HG02642 (cell line): ENCODE results near the gene POTEC.
"Not testable (repeated sequence)": the region's sequence is repeated elsewhere in the genome, so short reads cannot be mapped to it uniquely, and the experiment has no call there.

Experiments
- ATAC-seq: cut with Tn5 transposase; IDR thresholded peaks from one replicate; pipeline ENCODE4 v1.9.1; 2021; ENCODE audit warnings: mild to moderate bottlenecking; ENCODE audit not compliant: unreplicated experiment, poor library complexity

The POTEC gene

DNA sequence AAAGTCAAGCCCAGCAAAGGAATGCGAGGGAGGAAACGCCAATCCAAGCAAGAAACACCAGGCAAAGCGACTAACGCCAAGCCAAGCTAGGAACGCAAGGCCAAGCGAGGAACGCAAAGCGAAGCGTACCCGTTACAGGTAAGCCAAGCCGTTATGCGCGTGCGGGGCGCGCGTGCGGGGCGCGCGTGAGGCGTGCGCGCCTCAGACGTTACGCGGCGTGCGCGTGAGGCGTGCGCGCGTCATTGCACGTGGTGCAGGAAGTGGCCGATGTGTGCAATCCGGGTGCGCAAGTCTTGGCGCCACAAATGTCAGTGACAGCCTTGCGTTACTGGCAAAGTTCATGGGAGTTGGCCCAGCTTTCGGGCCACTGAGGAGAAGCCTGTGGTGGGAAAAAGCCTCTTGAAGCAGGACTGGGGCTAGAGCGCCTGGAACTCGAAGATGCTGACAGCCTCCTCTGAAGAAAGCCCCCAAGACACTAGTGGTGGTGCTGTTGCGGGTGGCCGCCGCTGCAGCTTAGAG lies at the start of gene POTEC:
POTEC (minus strand) TSS at position 155 of the 519 bp plus-strand sequence. CDS start 454 bp downstream, outside the sequence.
- not testable (repeated sequence) for ATAC-seq

DNA sequence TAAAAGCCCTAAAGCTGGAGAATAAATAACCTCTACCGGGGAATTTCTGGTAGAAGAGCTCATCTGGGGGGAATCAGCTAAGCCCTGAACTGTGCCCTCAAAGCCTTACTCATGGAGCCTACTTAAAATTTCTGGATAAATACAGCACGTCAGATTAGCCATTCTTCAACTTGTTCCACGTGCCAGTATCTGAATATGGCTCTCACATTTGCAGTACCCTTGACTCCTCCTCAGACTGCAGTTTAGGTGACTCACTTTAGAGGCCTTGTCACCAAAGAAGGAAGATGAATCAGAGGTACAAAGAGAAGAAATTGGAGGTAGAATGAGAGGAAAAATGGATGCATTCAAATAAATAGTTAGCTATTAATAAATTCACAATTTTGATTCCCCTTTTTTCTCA lies 34.6 kb upstream of the POTEC start:
- no peak for ATAC-seq

DNA sequence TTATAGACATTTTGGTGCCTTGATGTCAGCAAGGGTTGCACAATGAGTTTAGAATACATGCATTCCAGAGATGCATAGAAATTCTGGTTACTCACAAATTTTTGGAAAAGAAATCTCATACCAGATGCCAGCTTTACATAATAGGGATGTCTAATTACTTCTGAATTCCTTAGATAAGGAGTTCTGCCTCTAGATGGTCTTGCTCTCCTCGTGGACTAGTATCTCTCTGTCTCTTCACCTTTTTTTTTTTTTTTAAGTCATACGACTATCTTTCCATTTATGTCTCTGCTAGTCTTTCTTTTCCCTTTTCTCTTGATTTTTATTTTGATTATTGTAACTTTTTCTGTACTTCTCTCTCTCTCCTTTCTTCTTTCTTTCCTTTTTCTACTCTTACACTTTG lies 16.1 kb upstream of the POTEC start:
- not testable (repeated sequence) for ATAC-seq

DNA sequence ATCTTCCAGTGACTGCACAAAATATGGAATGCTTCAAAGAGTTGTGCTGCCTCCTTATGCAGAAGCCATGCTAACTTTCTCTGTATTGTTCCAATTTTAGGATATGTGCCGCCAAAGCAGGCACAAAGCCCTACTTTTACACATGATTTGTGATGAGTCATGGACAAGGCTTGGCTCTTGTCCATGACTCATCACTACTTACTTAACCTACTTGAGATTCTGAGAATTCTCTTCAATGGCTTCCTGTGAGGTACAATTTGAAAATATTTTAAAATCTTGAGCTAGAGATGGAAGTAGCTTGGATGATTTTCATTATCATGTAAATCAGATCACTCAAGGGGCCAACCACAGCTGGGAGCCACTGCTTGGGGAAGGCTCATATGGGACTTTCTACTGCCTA lies 11.7 kb downstream of the POTEC start:
- ATAC-seq, result not testable (repeated sequence)

DNA sequence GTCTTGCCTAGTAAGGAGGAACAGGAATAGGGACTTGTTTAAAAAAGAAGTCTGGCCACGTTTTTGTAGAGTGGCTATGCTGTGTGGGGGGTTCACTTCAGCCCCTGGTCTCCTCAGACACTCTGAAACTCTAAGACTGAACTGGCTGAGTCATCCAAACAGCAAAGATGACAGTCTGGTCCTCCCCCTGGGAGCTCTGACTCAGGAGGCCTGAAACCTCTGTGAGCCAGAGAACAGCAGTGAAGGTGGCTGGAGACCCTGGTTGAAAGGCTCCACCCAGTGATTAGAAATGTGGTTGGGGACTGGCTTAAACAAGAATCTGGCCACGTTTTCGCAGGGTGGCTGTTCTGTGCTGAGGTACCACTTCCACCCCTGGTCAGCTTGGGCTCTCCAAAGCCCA lies 32.7 kb downstream of the POTEC start:
- not testable (repeated sequence) for ATAC-seq

DNA sequence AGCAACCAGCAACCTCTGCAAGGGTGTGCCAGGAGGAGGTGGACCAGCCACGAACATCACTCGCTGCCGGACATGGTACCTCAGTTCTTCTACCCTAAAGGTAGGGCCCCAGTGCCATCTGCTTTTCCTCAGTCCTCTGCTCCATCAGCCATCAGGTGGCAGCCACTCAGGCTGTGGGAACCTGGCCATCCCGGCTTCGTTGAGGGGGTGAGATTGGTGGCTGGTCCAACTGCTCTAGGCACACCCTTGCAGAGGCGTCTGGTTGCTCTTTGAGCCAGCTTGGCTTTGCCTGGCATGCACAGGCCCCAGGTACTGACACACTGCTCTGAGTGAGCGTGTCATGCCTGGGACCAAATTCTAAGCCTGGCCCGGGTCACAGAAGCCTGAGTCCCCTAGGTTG lies 39.7 kb downstream of the POTEC start:
- ATAC-seq, result not testable (repeated sequence)

DNA sequence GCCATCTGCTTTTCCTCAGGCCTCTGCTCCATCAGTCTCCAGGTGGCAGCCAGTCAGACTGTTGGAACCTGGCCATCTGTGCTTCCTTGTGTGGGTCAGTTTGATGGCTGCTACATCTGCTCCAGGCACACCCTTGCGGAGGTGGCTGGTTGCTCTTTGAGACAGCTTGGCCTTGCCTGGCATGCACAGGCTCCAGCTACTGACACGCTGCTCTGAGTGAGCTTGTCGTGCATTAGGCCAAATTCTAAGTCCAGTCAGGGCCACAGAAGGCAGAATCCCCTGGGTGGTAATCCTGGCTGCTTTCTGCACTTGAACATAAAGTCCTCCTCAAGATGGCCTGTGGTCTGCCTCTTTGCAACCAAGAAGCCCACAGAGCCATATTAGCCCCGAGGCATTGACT lies 41.5 kb downstream of the POTEC start:
- not testable (repeated sequence) for ATAC-seq

DNA sequence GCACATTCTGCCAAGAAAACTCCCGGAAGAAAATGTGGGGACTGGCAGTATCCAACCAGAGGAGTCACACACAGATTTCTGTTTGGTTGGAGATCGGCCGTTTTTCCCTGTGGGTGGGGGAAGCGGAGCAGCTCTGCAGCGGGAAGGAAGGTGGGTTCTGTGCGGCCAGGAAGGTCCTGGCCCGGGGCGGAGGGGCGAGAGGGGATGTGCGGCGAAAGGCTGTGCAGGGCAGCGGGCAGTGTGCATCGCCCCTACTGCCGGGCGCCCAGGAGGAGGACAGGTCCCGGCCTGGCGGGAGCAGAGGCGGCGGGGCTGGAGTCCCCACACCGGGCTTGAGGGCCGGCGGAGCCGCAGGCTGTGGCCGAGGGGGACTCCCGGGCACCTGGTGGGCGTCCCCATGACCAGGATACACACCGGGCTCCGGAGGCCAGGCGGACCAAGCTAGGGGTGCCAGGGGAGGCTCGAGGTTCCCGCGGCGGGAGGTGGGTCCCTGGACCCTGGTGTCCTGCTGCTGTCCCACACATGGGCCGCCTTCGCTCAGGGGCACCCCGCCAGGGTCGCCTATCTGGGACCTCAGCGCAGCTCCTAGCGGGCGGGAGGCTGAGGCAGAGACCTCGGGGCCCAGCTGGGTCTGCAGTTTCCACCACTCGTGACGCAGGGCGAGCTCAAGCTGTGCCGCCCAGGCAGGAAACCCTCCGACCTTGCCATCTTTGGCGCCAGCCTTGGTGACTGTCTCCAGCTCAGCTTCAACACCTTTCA lies 54.0 kb downstream of the POTEC start:
- not testable (repeated sequence) for ATAC-seq

DNA sequence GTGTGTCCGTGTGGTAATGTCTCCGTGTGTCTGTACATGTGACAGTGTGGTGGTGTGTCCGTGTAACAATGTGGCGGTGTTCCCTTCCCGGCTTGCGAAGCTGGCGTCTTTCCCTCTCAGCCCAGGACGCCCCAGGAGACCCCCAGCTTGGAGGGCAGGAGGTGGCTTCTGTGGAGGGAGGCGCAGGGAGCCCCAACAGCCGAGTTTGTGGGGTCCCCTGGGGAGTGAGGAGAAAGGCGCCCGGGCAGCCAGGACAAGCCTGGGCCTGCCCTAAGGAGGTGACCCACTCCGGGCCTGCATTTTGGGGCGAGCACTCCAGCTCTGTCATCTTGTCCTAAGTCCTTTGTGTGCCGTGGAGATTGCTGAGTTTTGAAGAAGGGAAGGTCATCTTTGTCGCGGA lies 54.6 kb downstream of the POTEC start:
- ATAC-seq, result not testable (repeated sequence)

DNA sequence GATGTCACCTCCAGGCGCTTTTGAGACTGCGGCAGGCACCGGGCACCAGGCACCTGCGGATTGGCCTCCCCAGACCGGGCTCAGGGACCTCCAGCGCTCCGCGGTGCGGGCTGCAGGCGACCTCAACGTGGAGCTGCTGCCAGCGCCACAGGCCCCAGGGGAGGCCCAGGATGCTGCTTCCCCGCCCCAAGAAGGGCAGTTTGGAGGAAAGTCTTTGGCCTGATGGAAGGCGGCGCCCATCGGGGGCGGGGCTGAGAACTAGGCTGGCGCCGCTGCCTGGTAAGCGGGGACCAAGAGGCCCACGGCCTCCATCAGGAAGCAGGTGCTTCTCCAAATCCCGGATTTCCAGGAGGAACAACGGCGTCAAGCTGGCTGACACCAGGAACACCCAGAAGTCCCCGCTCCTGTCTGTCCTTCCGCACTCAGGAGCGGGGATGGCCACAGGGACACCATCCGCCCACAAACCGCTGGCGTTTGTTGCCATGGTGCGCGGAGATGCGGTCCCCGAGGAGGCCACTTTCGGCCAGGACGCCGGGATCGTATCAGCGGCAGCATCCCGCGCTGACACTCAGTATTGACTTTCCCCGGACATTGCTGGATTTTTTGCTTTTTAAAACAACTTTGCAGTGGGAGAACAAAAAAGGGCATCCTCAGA lies 56.3 kb downstream of the POTEC start:
- ATAC-seq, result not testable (repeated sequence)

DNA sequence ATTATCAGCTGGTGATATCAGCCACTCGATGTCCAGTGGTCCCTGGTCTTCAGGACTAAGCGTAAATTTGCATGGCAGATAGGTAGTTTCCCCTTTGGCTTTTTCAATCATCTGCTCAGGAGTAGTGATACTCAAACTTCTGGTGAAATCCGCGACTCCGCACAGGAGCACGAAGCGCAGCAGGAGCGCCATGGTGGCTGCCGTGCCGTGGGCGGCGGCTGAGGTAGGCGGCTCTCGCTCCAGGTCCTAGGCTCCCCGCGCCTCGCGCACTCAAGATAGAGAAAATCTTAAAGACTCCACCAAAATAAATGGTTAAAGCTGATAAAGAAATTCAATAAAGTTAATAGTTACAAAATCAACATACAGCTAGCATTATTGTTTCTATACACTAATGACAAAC lies 64.3 kb downstream of the POTEC start:
- not testable (repeated sequence) for ATAC-seq

DNA sequence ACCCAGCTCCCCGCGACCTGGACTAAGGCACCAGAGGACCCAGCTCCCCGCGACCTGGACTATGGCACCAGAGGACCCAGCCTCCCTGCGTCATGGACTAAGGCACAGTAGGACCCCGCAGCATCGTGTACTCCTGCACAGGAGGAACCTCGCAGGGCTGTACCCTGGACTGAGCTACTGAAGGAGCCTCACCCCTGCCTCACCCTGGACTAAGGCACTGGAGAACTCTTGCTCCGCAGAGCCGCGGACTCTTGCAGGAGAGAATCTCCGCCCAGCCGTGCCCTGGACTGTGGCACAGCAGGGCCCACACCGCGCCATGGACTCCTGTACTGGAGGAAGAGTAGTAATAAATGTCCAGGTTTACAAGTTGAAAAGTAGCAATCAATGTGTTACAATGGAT lies 67.9 kb downstream of the POTEC start:
- not testable (repeated sequence) for ATAC-seq

DNA sequence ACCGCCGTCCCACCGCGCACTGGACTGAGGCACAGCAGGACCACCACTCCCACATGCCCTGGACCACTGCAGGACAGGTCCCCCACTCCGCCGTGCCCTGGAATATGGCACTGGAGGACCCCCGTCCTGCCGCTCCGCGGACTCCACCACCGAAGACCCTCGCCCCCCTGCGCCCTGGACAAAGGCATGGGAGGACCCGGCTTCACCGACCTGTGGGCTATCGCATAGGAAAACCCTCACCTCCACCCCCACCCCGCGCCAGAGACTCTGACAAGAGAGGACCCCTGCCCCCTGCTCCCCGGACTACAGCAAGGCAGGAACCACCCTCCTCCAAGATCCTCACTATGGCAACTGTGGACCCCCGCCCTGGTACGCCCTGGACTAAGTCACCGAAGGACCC lies 68.6 kb downstream of the POTEC start:
- ATAC-seq, result not testable (repeated sequence)

DNA sequence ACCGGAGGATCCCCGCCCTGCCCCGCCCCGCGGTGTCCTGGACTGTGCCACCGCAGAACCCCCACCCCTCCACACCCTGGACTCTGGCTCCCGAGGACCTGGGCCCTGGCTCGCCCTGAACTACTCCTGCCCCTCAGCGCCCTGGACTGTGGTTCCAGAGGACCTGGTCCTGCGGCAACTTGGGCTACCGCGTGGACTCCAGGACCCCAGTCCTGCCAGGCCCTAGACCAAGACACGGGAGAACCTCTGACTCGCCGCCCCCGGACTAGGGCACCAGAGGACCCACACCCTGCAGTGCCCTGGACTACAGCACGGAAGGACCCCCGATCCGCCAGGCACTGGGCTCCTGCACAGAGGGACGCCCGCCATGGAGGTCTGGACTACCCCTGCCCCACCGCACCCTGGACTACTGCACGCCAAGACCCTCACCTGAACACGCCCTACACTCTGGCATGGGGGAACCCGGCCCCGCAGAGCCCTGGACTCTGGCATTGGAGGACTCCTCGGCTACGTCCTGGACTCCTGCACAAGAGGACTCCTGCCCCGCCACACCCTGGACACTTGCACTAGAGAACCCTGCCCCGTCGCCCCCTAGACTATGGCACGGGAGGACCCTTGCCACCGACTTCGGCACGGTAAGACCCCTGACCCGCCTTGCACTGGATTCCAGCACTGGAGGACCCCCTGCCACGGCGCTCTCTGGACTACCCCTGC lies 69.2 kb downstream of the POTEC start:
- not testable (repeated sequence) for ATAC-seq

DNA sequence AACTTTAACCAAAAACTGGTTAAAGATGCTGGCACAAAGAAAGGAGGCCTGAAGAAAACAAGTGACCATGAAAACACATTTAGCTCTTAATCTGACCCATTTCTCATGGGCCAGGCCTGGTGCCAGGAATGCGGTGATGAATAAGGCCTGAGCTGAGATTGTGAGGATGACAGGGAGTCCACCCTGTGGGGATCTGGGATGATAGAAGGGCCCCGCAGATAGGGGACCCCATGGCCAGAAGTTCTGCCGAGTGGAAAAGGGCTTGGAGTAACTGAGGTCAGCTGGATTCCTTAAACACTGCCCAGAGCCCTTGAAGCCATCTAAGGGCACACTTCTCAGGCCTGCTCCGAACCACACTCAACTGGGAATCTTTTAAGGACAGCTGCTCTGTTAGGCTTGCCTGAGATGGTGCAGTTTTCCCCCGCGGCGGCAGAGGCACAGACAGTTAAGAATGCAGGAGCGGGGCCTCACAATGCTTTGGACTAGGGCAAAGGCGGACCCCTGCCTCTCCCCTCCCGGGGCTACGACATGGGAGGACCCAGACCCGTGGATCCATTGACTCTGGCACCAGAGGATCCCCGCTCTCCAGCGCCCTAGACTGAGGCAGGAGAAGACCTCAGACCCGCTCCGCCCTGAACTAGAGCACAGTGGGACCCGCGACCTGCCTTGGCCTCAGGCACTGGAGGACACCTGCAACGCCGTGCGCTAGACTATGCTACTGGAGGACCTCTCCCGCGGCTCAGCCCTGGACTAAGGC lies 70.0 kb downstream of the POTEC start:
- not testable (repeated sequence) for ATAC-seq

DNA sequence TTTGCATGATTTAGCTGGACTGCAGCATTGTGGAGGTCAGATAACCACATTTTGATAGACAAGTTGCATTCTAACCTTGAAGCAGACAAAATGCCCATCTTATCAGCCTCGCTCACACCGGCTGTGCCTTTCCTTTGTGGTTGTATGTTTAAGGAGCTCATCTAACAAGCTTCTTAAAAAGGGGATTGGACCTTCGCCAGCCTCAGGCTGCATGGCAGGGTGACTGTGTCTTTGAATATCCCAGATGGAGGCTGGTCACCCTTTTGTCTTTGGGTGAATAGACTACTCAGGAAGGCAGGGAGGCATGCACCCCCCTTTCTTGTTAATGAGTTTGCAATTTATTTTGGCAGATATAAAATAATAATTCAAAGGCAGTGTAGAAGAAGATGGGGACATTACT lies 72.1 kb downstream of the POTEC start:
- not testable (repeated sequence) for ATAC-seq

DNA sequence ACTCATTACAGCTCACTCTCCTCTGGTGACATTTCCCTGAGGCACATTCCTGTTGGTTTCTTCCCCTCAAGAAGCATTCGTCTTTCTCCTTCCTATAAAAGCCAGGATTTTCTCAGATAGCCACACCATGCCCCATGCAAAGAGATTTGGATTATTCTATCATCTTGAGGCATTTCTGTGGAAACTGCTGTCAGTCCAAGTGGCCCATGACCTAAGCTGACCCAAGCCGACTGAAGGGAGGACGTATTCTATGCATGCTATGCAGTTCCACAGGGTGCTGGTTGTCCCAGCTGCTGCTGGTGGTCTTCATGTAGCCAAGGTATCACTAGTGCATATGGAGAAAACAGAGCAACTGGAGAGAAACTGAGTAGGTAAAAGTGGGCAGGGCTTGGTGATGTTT lies 73.0 kb downstream of the POTEC start:
- not testable (repeated sequence) for ATAC-seq

DNA sequence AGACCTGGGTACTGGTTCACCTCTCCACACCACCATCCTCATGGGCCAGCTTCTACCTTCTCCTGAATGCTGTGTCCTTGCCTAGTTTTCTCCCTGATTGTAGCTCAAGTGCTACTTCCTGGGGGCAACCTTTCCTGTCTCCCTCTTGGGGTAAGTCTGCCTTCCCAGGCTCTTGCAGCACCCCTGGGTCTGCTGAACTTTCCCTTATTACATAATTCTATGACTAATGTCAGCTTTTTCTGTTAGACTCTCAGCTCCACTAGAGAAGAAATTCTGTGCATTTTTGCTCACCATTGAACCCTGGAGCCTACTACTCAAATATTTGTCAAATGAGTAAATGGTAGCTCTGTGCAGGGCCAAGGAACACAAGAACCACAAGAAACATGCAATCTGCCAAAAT lies 73.4 kb downstream of the POTEC start:
- ATAC-seq, result not testable (repeated sequence)

DNA sequence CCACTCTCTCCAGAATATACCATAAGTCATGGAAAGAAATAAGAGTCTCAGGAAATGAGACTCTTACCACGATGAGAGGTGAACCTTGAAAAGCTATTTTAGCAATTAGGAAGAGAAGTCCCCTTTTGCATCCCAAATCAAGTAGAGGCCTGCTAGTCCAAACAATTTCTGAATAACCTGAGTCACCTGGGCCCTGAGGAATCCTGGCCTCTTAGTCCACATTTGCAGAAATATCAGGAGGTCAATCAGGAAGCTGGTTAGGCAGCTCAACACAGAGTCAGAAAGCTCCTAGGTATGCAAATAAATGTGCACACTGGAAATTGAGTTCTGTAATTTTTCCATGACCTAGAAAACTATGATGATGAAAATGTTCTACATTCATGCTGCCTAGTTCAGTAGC lies 77.4 kb downstream of the POTEC start:
- not testable (repeated sequence) for ATAC-seq
